Loucy (cell line): ENCODE data around the gene EDIL3.

Experiments
- H2AFZ ChIP-seq: fragments of 200-600 bp; sonication (generic); 2 replicates; pipeline ENCODE4 v1.6.0; 2016; ENCODE audit warnings: antibody characterized with exemption, mild to moderate bottlenecking, low read length, moderate library complexity
- H3F3A ChIP-seq: fragments of 200-600 bp; 2 replicates; pipeline ENCODE4 v1.6.0; 2016; ENCODE audit warnings: antibody characterized with exemption, low read depth, mild to moderate bottlenecking
- H3K27me3 ChIP-seq: fragments of 200-600 bp; sonication (generic); 2 replicates; pipeline ENCODE4 v1.6.1; 2014; ENCODE audit warnings: low read length, mild to moderate bottlenecking; ENCODE audit not compliant: insufficient read depth, poor library complexity, severe bottlenecking
- H3K36me3 ChIP-seq: fragments of 200-600 bp; sonication (generic); 2 replicates; pipeline ENCODE4 v1.6.1; 2016; ENCODE audit warnings: low read length; ENCODE audit not compliant: insufficient read depth
- H3K4me1 ChIP-seq: fragments of 200-600 bp; sonication (generic); 2 replicates; pipeline ENCODE4 v1.5.1; 2014; ENCODE audit warnings: low read length, mild to moderate bottlenecking; ENCODE audit not compliant: insufficient read depth, poor library complexity, severe bottlenecking
- H3K4me2 ChIP-seq: fragments of 200-600 bp; sonication (generic); 2 replicates; pipeline ENCODE4 v1.6.0; 2014; ENCODE audit warnings: antibody characterized with exemption, low read length, low read depth, mild to moderate bottlenecking; ENCODE audit not compliant: poor library complexity, severe bottlenecking
- H3K4me3 ChIP-seq: fragments of 200-600 bp; sonication (generic); 2 replicates; pipeline ENCODE4 v1.5.1; 2014; ENCODE audit warnings: low read length, mild to moderate bottlenecking, mixed read lengths; ENCODE audit not compliant: poor library complexity, severe bottlenecking
- H3K79me2 ChIP-seq: fragments of 200-600 bp; sonication (generic); 2 replicates; pipeline ENCODE4 v1.6.1; 2014; ENCODE audit warnings: low read length; ENCODE audit not compliant: insufficient read depth
- H3K9ac ChIP-seq: fragments of 200-600 bp; sonication (generic); 2 replicates; pipeline ENCODE4 v1.6.0; 2014; ENCODE audit warnings: mild to moderate bottlenecking, low read depth, low read length, moderate library complexity; ENCODE audit not compliant: poor library complexity, severe bottlenecking
- H3K9me2 ChIP-seq: fragments of 200-600 bp; sonication (generic); replicated peaks from 2 replicates; pipeline ENCODE4 v1.6.1; 2016; ENCODE audit warnings: low read depth, low read length, mixed read lengths
- H3K9me3 ChIP-seq: fragments of 200-600 bp; sonication (generic); 2 replicates; pipeline ENCODE4 v1.6.1; 2014; ENCODE audit warnings: mild to moderate bottlenecking, antibody characterized with exemption, low read length, low read depth; ENCODE audit not compliant: insufficient read depth
- H4K20me1 ChIP-seq: fragments of 200-600 bp; sonication (generic); 2 replicates; pipeline ENCODE4 v1.6.0; 2014; ENCODE audit warnings: antibody characterized with exemption, low read length, mild to moderate bottlenecking; ENCODE audit not compliant: insufficient read depth, poor library complexity, severe bottlenecking
- CTCF ChIP-seq: fragments of 200-600 bp; sonication (generic); conservative IDR thresholded peaks from 2 replicates; pipeline ENCODE4 v1.5.1; 2014; ENCODE audit warnings: mild to moderate bottlenecking, antibody characterized with exemption, low read length
- EZH2phosphoT487 ChIP-seq: fragments of 200-600 bp; IDR thresholded peaks from 2 replicates; pipeline ENCODE4 v1.6.1; 2018; ENCODE audit warnings: antibody characterized with exemption, mild to moderate bottlenecking, moderate library complexity, borderline replicate concordance

Gene EDIL3

DNA sequence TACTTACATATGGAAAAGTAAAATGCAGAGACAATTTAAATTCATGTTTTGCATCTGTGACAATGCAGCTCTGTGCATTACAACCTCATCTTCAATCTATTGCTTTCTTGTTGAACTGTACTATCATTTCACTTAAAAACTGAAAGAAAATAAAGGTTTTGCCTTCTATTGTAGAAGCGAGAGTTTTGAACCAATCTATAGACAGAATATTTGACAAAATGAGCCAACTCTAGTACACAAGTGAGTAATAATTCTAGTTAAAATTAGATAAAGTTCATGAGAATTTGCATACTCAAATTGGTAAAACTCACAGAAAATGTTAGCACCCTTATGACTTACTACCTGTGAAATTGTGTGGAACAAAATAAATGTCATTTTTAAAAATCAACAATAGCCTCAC is 123.7 kb downstream of the EDIL3 start:
- H3K4me1 ChIP-seq: peaks cover 5% of the 10 kb centered on the region
- no peaks in the 10 kb centered on the region for H3K36me3 ChIP-seq
- H2AFZ ChIP-seq: no peak overlapping the region
- H3K9ac ChIP-seq: no peak overlapping the region
- H3K4me3 ChIP-seq: no peak overlapping the region
- no peaks in the 10 kb centered on the region for H3K79me2 ChIP-seq
- H3F3A ChIP-seq: no peaks in the 10 kb centered on the region
- H3K9me2 ChIP-seq: no peaks in the 10 kb centered on the region
- H3K9me3 ChIP-seq: no peaks in the 10 kb centered on the region
- H3K27me3 ChIP-seq: no peaks in the 10 kb centered on the region
- no peaks in the 10 kb centered on the region for H4K20me1 ChIP-seq
- no peak overlapping the region for H3K4me2 ChIP-seq
- TF ChIP-seq EZH2phosphoT487 (no peak), CTCF (no peak)

- Histone ChIP-seq H3K27me3 (no peaks in the 10 kb centered on the region), H3F3A (no peaks in the 10 kb centered on the region), H3K79me2 (no peaks in the 10 kb centered on the region), H2AFZ (no peak overlapping the region), H4K20me1 (no peaks in the 10 kb centered on the region), H3K36me3 (no peaks in the 10 kb centered on the region), H3K4me3 (no peak overlapping the region), H3K9ac (no peak overlapping the region), H3K4me2 (no peak overlapping the region), H3K9me2 (no peaks in the 10 kb centered on the region), H3K9me3 (no peaks in the 10 kb centered on the region), H3K4me1 (peaks cover 5% of the 10 kb centered on the region)
- no peak for TF ChIP-seq CTCF
- TF ChIP-seq EZH2phosphoT487: no peak
Measured at GRCh38 chr5:84260140-84260539, 124.5 kb downstream of the EDIL3 start.

DNA sequence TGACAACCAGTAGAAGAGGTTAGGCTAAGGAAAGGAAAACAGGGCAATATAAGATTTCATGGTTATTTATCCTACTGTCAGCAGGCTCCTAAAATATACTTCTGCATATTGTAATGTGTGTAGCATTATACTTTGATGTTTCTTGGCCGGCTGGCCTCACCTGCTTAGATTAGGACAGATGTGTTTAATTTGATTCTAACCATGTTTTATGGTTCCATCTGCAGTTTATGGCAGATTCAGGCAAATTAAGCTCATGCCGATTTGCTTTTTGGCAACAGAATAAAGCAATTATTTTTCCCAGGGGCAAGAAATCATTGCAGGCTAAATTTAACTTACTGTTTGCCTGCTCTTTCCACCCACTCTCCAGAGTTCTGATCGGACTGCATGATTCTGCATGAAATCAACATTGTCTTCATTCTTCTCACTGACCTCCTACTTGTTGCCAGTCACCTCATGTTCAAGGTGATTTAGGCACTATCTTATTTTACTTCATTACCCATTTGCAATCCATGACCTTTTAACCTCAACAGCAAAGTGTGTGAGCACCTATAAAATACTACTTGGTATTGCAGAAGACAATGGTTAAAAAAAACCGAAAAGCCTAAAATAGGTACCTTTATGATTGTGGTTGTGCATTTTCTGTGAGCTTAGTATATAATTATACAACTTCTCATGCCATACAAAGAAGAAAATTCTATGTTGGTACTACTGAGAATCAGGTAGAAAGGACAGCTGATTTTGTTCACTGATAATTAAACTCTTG is 125.2 kb downstream of the EDIL3 start:
- Histone ChIP-seq H4K20me1 (no peaks in the 10 kb centered on the region), H3K79me2 (no peaks in the 10 kb centered on the region), H2AFZ (no peak overlapping the region), H3K4me1 (peaks cover 5% of the 10 kb centered on the region), H3K9me3 (no peaks in the 10 kb centered on the region), H3K4me3 (no peak overlapping the region), H3K9ac (no peak overlapping the region), H3K4me2 (no peak overlapping the region), H3K9me2 (no peaks in the 10 kb centered on the region), H3F3A (no peaks in the 10 kb centered on the region), H3K36me3 (no peaks in the 10 kb centered on the region), H3K27me3 (no peaks in the 10 kb centered on the region)
- TF ChIP-seq EZH2phosphoT487: no peak

DNA sequence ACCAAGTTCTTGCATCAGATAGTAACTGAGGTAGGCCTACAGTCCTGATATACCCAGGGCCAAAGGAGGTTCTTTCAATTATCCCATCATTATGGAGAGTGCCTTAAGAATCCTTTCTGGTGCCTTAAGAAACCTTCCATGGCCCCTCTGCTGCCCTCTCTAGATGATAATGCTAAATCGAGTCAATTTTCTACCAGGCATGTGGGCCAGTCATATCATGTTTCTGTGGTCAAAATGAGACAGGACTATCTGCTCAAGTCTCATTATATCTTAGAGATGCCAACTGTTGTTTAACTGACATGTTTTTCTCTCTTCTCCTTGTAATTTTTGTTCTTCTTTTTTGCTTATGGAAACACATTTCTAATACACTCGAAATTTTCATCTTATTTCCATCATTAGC is 127.6 kb downstream of the EDIL3 start:
- Histone ChIP-seq H3K9me2 (no peaks in the 10 kb centered on the region), H3K79me2 (no peaks in the 10 kb centered on the region), H4K20me1 (no peaks in the 10 kb centered on the region), H3K27me3 (no peaks in the 10 kb centered on the region), H3K9ac (no peak overlapping the region), H3K4me1 (peaks cover 5% of the 10 kb centered on the region), H3K4me3 (no peak overlapping the region), H3K9me3 (no peaks in the 10 kb centered on the region), H2AFZ (no peak overlapping the region), H3F3A (no peaks in the 10 kb centered on the region), H3K36me3 (no peaks in the 10 kb centered on the region), H3K4me2 (no peak overlapping the region)
- TF ChIP-seq EZH2phosphoT487: no peak
- no peak for TF ChIP-seq CTCF
